Measurements from ENCODE around the gene CTAG1B. TPM values are rescaled to one million over a fixed set of nuclear protein-coding genes. Genes with fewer than 3 reads are reported as not detected.
"Not testable (repeated sequence)": the region's sequence is repeated elsewhere in the genome, so short reads cannot be mapped to it uniquely, and the experiment has no call there.

Gene CTAG1B
- total RNA-seq, 1 donor from 2014 or later, result not detected

DNA sequence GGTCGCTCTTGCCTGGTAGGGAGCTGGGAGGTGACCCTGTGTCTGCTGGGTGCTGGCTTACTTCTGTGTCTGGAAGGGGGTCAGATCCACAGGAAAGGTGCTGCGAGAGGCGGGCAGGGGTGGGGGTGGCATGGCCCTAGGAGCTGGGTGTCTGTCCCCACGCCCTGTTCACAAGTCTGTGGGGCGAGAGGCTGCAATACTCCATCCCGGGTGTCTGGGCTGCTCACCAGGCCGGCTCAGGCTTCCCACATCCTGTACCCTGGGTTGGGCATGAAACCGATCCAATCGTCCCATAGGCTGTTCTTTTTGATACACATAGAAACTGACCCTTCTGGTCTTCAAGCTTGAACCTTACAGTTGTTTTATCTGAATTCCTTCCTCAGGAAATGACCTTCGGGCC is 35.3 kb upstream of the CTAG1B start:
- Histone ChIP-seq H3K4me3 (ENCODE audit: low read length in 3 of 3) (no peak overlapping the region), H3K9me3 (ENCODE audit: control insufficient read depth in 3 of 3, low read length in 3 of 3) (no peaks in the 10 kb centered on the region), H3K36me3 (ENCODE audit: control insufficient read depth in 3 of 3, insufficient read depth in 3 of 3, low read length in 3 of 3) (no peaks in the 10 kb centered on the region), H3K9ac (ENCODE audit: low read depth in 1 of 3, low read length in 3 of 3) (no peak overlapping the region), H3K27me3 (ENCODE audit: control insufficient read depth in 3 of 3, insufficient read depth in 3 of 3, low read length in 3 of 3) (no peaks in the 10 kb centered on the region), H3K4me1 (ENCODE audit: control insufficient read depth in 3 of 3, insufficient read depth in 3 of 3, low read length in 3 of 3) (no peaks in the 10 kb centered on the region), H3K27ac (ENCODE audit: low read depth, low read length) (no peak overlapping the region)

- not testable (repeated sequence) for H3K4me1 ChIP-seq (ENCODE audit: control insufficient read depth in 3 of 3, insufficient read depth in 3 of 3, low read length in 3 of 3); H3K27ac ChIP-seq (ENCODE audit: low read depth, low read length); H3K9ac ChIP-seq (ENCODE audit: low read depth in 1 of 3, low read length in 3 of 3); H3K27me3 ChIP-seq (ENCODE audit: control insufficient read depth in 3 of 3, insufficient read depth in 3 of 3, low read length in 3 of 3); H3K36me3 ChIP-seq (ENCODE audit: control insufficient read depth in 3 of 3, insufficient read depth in 3 of 3, low read length in 3 of 3); H3K4me3 ChIP-seq (ENCODE audit: low read length in 3 of 3); H3K9me3 ChIP-seq (ENCODE audit: control insufficient read depth in 3 of 3, low read length in 3 of 3)
These were observed 34.3 kb upstream of the CTAG1B start, which contains the start of gene CTAG2 for GRCh38 chrX:154653413-154653812. Gene CTAG2, minus strand, starts transcription at chrX:154653579. Its CDS starts 64 bp downstream, at chrX:154653515.

GRCh38 chrX:154653048-154653401 is 33.9 kb upstream of the CTAG1B start:
- Histone ChIP-seq H3K36me3 (ENCODE audit: control insufficient read depth in 3 of 3, insufficient read depth in 3 of 3, low read length in 3 of 3) (no peaks in the 10 kb centered on the region), H3K9me3 (ENCODE audit: control insufficient read depth in 3 of 3, low read length in 3 of 3) (no peaks in the 10 kb centered on the region), H3K27ac (ENCODE audit: low read depth, low read length) (no peak overlapping the region), H3K4me3 (ENCODE audit: low read length in 3 of 3) (no peak overlapping the region), H3K4me1 (ENCODE audit: control insufficient read depth in 3 of 3, insufficient read depth in 3 of 3, low read length in 3 of 3) (no peaks in the 10 kb centered on the region), H3K9ac (ENCODE audit: low read depth in 1 of 3, low read length in 3 of 3) (no peak overlapping the region), H3K27me3 (ENCODE audit: control insufficient read depth in 3 of 3, insufficient read depth in 3 of 3, low read length in 3 of 3) (no peaks in the 10 kb centered on the region)

DNA sequence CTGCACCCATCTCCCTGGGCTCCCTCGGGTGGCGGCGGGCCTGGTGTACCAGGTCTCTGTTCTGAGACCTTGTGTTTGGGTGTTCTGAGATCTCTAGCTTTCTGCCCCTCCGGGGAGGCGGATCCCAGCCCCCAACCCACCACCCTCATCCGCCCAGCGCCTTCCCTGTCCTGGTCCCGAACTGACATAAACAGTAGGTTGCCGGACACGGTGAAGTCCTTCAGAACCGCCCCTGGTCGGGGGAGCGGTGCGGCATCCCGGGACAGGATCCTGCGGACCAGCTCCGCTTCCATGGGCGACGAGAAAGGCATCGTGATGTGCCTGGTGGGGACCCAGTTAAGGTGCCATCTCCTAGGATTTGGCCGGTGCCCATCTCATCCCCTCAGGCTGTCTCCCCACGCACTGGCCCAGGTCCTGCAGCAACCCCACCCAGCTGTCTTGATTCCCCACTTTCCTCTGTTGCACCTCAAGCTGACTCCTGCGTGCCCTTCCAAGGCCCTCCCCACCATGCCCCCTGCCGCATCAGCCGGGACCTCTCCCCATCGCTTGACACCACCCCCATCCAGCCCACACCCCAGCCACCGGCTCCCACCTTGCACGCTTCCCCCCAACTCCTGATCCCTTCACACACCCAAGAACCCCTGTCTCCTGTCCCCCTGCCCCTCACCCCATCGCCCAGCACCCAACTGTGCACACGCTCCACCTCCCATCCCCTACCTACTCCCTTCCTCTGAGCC is 33.4 kb upstream of the CTAG1B start:
- Histone ChIP-seq H3K4me1 (ENCODE audit: control insufficient read depth in 3 of 3, insufficient read depth in 3 of 3, low read length in 3 of 3) (no peaks in the 10 kb centered on the region), H3K9ac (ENCODE audit: low read depth in 1 of 3, low read length in 3 of 3) (no peak overlapping the region), H3K9me3 (ENCODE audit: control insufficient read depth in 3 of 3, low read length in 3 of 3) (no peaks in the 10 kb centered on the region), H3K27ac (ENCODE audit: low read depth, low read length) (no peak overlapping the region), H3K36me3 (ENCODE audit: control insufficient read depth in 3 of 3, insufficient read depth in 3 of 3, low read length in 3 of 3) (no peaks in the 10 kb centered on the region), H3K27me3 (ENCODE audit: control insufficient read depth in 3 of 3, insufficient read depth in 3 of 3, low read length in 3 of 3) (no peaks in the 10 kb centered on the region), H3K4me3 (ENCODE audit: low read length in 3 of 3) (no peak overlapping the region)

- Histone ChIP-seq H3K4me3 (ENCODE audit: low read length in 3 of 3) (no peak overlapping the region), H3K36me3 (ENCODE audit: control insufficient read depth in 3 of 3, insufficient read depth in 3 of 3, low read length in 3 of 3) (no peaks in the 10 kb centered on the region), H3K27me3 (ENCODE audit: control insufficient read depth in 3 of 3, insufficient read depth in 3 of 3, low read length in 3 of 3) (no peaks in the 10 kb centered on the region), H3K9me3 (ENCODE audit: control insufficient read depth in 3 of 3, low read length in 3 of 3) (no peaks in the 10 kb centered on the region), H3K27ac (ENCODE audit: low read depth, low read length) (no peak overlapping the region), H3K9ac (ENCODE audit: low read depth in 1 of 3, low read length in 3 of 3) (no peak overlapping the region), H3K4me1 (ENCODE audit: control insufficient read depth in 3 of 3, insufficient read depth in 3 of 3, low read length in 3 of 3) (no peaks in the 10 kb centered on the region)
These were observed 31.1 kb upstream of the CTAG1B start for GRCh38 chrX:154650221-154650510.

- no peaks in the 10 kb centered on the region for H3K27me3 ChIP-seq (ENCODE audit: control insufficient read depth in 3 of 3, insufficient read depth in 3 of 3, low read length in 3 of 3)
- no peak overlapping the region for H3K9ac ChIP-seq (ENCODE audit: low read depth in 1 of 3, low read length in 3 of 3)
- H3K36me3 ChIP-seq (ENCODE audit: control insufficient read depth in 3 of 3, insufficient read depth in 3 of 3, low read length in 3 of 3), result no peaks in the 10 kb centered on the region
- no peaks in the 10 kb centered on the region for H3K4me1 ChIP-seq (ENCODE audit: control insufficient read depth in 3 of 3, insufficient read depth in 3 of 3, low read length in 3 of 3)
- H3K27ac ChIP-seq (ENCODE audit: low read depth, low read length), result no peak overlapping the region
- no peaks in the 10 kb centered on the region for H3K9me3 ChIP-seq (ENCODE audit: control insufficient read depth in 3 of 3, low read length in 3 of 3)
- H3K4me3 ChIP-seq (ENCODE audit: low read length in 3 of 3), result no peak overlapping the region
These were observed 30.6 kb upstream of the CTAG1B start for GRCh38 chrX:154649503-154650220.

- Histone ChIP-seq H3K4me1 (ENCODE audit: control insufficient read depth in 3 of 3, insufficient read depth in 3 of 3, low read length in 3 of 3) (no peaks in the 10 kb centered on the region), H3K36me3 (ENCODE audit: control insufficient read depth in 3 of 3, insufficient read depth in 3 of 3, low read length in 3 of 3) (no peaks in the 10 kb centered on the region), H3K4me3 (ENCODE audit: low read length in 3 of 3) (no peak overlapping the region), H3K9me3 (ENCODE audit: control insufficient read depth in 3 of 3, low read length in 3 of 3) (no peaks in the 10 kb centered on the region), H3K27me3 (ENCODE audit: control insufficient read depth in 3 of 3, insufficient read depth in 3 of 3, low read length in 3 of 3) (no peaks in the 10 kb centered on the region), H3K9ac (ENCODE audit: low read depth in 1 of 3, low read length in 3 of 3) (no peak overlapping the region), H3K27ac (ENCODE audit: low read depth, low read length) (no peak overlapping the region)
These were observed 29.8 kb upstream of the CTAG1B start for GRCh38 chrX:154648931-154649330.

DNA sequence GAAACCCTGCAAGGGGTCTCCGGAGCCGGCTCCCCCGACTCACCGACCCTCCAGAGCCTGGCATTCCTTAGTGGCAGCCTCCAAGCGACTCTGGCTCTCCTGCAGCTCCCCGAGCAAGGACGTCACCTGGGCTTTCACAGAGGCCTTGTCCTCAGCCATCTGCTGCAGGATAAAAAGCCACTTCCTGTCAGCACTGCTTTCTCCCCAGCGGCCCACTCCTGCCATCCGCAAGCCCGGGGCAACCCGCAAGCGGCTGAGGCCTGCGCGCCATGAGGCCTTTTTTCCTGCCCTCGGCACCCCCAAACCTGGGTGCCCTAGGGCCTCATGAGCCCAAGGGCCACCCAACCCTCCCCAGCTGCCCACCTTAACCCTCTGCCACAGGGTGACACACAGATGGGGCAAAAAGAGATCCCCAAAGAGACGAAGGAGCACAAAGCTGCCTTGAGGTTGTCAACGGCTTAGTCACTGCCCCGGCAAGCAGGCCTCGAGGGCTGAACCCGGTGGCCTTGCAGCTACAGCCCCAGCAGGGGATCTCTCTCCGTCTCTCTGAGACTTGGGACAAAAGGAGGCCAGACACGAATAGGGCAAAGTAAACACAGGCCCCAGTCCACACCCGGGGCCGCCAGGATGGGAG is 26.8 kb upstream of the CTAG1B start:
- not testable (repeated sequence) for H3K36me3 ChIP-seq (ENCODE audit: control insufficient read depth in 3 of 3, insufficient read depth in 3 of 3, low read length in 3 of 3); H3K27ac ChIP-seq (ENCODE audit: low read depth, low read length); H3K4me1 ChIP-seq (ENCODE audit: control insufficient read depth in 3 of 3, insufficient read depth in 3 of 3, low read length in 3 of 3); H3K9ac ChIP-seq (ENCODE audit: low read depth in 1 of 3, low read length in 3 of 3); H3K27me3 ChIP-seq (ENCODE audit: control insufficient read depth in 3 of 3, insufficient read depth in 3 of 3, low read length in 3 of 3); H3K9me3 ChIP-seq (ENCODE audit: control insufficient read depth in 3 of 3, low read length in 3 of 3); H3K4me3 ChIP-seq (ENCODE audit: low read length in 3 of 3)

DNA sequence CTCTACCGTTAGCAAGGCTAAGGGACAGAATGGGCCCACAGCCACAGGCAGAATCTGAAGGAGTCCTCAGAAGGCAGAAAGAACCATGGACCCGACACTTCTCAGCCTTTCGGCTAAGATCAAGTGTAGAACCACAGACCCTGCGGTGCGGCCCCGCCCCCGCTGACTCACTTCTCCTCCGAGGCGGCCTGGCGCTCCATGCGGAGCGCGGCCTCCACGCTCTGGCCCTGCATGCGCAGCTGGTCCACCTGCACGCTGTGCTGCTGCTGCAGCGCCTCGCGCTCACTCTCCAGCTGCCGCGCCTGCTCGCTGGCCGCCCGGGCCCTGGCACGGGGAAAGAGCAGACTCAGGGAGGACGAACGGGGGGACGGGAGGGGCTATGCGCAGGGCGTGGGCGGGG is 24.6 kb upstream of the CTAG1B start:
- H3K36me3 ChIP-seq (ENCODE audit: control insufficient read depth in 3 of 3, insufficient read depth in 3 of 3, low read length in 3 of 3); H3K9ac ChIP-seq (ENCODE audit: low read depth in 1 of 3, low read length in 3 of 3); H3K4me3 ChIP-seq (ENCODE audit: low read length in 3 of 3); H3K27ac ChIP-seq (ENCODE audit: low read depth, low read length); H3K9me3 ChIP-seq (ENCODE audit: control insufficient read depth in 3 of 3, low read length in 3 of 3); H3K27me3 ChIP-seq (ENCODE audit: control insufficient read depth in 3 of 3, insufficient read depth in 3 of 3, low read length in 3 of 3); H3K4me1 ChIP-seq (ENCODE audit: control insufficient read depth in 3 of 3, insufficient read depth in 3 of 3, low read length in 3 of 3): not testable (repeated sequence)

DNA sequence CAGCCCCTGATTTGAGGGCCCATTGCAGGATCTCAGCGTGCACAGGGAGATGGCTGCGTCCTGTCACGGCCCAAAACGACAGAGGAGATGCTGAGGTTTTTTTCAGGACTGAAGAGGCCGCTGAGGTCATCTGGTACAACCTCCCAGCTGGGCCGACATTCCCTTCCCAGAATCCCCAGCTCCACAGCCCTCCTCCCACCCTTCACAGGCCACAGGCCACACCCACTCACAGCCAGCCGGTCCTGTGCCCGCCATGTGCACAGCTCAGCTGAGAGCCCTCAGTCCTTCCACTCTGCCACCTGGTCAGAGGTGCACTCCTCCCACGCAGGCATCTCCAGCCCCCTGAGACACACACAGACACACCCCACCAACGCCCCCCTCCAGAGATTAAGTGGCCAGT is 22.7 kb upstream of the CTAG1B start:
- not testable (repeated sequence) for H3K27me3 ChIP-seq (ENCODE audit: control insufficient read depth in 3 of 3, insufficient read depth in 3 of 3, low read length in 3 of 3); H3K27ac ChIP-seq (ENCODE audit: low read depth, low read length); H3K4me1 ChIP-seq (ENCODE audit: control insufficient read depth in 3 of 3, insufficient read depth in 3 of 3, low read length in 3 of 3); H3K4me3 ChIP-seq (ENCODE audit: low read length in 3 of 3); H3K9me3 ChIP-seq (ENCODE audit: control insufficient read depth in 3 of 3, low read length in 3 of 3); H3K9ac ChIP-seq (ENCODE audit: low read depth in 1 of 3, low read length in 3 of 3); H3K36me3 ChIP-seq (ENCODE audit: control insufficient read depth in 3 of 3, insufficient read depth in 3 of 3, low read length in 3 of 3)
